Midbrain (tissue), 1 donor: Measurements from ENCODE around the gene WFIKKN2.

ENCODE experiments used
- DNase-seq: peaks from one replicate; lab custom pipeline; 2025; lab: John Stamatoyannopoulos, UW

The WFIKKN2 gene

GRCh38 chr17:50834429-50835300 is 721 bp upstream of the WFIKKN2 start:
- DNase-seq = no peak

DNA sequence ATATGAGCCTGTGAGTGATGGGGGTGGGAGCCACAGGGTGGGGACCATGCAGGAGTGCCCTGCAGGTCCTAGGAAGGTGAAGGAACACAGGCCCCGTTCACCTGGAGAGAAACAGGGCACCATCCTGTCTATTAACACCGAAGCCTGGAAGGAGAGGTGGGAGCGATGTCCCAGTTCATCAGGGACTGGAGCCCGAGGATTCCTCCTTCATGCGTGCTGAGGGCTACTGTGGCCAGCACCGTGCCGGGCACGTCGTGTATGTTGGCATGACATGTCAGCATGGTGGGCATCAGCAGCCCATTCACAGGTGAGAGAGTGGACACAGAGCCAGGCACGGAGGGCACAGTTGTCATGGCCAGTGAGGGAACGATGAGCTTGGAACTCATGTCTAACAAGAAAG is 1.4 kb downstream of the WFIKKN2 start:
- DNase-seq = no peak

DNA sequence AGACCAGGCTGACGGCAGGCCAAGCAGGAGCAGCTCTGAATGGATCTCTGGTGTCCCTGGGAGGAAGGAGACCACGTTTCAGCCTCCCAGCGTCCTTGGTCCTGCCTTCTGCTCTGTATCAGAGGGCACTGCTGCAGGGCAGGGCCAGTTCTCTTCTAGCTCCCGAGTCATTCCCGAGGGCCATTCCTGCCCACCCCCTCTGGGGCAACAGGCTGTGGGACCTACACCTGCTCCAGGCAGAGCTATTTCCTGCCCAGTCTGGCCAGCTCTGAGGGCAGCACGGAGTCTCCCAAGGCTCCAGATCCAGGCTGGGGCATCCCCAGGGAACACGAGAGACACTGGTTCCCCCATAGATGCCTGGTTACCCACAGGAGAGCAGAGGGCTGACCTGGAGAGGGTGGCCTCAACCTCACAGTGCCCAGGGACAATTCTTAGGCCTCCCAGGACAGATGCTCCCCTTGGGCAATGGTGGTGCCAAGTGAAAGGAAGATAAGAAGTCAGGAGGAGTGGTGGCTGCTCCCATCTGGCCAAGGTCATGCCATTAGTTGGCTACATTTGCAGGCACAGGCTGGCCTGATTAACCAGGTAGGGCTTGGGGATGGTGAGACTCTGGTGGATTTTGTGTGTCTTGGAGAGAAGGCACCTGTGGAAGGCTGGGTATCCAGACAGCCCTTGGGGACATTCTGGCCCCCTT is 2.0 kb downstream of the WFIKKN2 start:
- no peak for DNase-seq

DNA sequence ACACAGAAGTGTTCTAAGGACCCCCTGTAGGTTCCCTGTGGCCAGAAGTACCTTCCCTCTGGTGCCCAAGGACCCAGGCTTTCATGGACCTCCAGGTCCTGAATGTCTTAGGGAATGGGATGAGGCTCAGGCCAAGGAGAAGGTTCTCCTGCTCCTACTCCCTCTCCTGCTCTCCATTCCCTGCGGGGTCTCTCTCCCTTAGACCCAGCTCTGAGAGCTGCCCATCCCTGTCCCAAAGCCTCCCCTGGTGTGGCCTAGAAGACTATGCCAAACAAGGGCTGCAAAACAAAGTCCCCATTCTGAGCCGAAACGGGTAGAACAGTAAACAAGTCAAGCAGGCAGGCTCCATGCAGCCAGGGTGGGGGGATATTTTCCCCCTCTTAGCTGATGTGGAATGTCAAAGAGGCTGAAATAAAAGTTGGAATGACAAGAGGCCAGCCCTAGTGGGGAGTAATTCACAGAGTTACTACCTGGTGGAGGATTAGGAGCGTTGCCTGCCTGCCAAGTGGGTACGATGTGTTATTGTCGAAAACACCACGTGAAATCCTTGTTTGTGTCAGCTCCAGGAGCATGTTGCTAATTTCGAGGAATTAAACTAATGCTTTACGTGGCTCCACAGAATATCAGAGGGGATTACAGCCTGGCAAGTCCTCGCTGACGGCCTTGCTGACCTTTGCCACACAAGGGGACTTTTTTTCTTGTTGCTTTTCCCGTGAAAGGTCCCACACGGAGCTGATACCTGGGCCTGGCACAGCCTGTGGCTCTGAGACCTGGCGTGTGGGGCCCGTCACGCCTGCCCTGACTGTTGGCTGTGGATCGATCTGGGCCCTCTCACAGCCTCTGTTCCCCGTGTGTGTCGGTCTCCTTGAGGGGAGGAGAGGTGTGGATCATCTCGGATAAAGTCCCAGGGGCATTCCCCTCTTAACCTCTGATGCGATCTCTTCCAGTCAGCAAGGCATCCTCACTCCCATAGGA is 2.9 kb downstream of the WFIKKN2 start:
- DNase-seq = peak; percentile 64

- DNase-seq = no peak
Observed at GRCh38 chr17:50839591-50840310, 4.4 kb downstream of the WFIKKN2 start.

GRCh38 chr17:50840311-50840851 is 5.0 kb downstream of the WFIKKN2 start:
- no peak for DNase-seq

DNA sequence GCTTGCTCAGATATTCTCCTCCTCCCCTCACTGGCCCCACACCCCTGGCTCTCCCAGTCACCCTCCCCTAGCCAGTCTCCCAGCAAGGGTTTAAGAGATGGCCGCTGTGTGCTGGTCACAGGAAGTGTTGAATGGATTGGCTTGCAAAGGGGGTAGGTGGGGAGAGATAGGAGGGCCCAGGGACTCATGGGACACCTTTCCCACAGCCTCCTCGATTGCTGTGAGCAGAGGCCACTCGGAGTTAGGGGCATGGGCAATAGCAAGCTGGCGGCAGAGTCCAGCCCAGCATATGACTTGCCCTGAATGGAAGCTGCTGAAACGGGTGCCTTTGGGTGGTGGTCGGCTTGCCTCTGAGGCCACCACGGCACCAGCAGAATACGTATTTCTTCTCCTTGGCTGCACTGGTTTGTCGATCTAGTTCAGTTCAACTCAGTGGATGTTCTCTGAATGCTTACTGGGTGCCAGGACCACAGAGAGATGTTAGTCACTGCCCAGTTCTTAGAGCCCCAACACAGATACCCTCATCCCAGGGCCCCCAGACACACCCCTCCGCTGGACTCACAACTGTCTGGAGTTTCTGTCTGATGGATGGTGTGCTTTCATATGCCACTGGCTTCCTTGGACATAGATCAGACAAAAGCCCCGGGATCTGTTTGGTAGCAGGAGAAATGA is 6.0 kb downstream of the WFIKKN2 start:
- DNase-seq = no peak

- DNase-seq = peak; percentile 81
Observed at GRCh38 chr17:50841949-50842354, 6.6 kb downstream of the WFIKKN2 start.

DNA sequence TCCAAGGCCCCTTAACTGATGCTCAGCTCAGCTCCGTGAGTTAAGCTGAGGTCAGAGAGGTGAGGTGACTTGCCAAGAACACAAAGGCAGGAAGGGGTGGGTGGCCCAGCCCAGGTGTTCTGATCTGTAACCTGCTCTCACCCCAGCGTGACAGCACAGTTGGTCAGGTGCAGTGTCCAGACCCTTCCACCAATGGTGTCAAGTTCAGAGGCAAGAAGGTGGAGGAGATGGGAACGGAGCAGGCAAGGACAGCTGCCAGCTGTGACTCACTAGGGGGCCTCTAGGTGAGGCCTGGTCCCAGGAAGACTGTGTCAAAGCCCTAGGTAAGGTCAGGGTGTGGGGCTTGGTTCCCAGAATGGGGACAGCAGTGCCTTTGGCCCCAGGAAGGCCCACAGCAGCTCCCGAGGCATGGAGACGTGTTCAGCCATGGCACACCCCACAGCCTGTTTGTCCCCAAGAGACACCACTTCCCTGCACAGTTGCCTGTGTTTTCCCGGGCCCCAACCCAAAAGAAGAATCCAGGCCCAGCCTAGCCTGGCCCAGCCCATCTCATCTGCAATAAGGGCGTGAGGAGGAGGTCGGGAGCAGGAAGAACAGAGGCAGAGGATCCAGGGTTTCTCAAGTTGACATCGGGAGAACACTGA is 7.2 kb downstream of the WFIKKN2 start:
- DNase-seq = no peak

GRCh38 chr17:50843150-50843905 is 7.9 kb downstream of the WFIKKN2 start:
- DNase-seq = no peak

DNA sequence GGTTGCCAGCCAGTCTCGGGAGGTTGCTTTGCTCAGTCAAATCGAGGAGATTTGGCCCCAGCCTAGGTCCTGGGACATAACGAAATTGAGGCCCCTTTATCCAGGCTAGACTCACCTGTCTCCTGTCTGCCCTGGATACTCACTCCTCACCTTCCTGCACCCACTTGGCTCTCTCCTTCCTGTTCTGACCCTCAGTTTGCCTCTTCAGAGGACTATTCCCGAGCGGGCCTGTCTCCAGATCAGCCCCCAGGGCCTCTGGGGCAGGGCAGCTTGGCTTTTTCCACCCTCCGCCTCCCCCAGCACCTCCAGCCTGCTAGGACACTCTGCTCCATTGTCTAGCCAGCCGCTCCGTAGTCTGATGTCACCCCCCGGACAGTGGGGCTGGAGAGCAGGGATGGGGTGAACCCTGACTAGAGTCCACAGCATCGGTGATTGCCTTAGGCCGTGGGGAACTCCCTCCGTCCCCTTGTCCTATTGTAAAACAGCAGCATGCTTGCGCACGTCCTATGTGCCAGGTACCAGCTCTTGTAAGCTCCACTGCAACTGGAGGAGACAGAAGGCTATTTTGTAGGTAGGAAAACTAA is 8.8 kb downstream of the WFIKKN2 start:
- peak; percentile 22 for DNase-seq

DNA sequence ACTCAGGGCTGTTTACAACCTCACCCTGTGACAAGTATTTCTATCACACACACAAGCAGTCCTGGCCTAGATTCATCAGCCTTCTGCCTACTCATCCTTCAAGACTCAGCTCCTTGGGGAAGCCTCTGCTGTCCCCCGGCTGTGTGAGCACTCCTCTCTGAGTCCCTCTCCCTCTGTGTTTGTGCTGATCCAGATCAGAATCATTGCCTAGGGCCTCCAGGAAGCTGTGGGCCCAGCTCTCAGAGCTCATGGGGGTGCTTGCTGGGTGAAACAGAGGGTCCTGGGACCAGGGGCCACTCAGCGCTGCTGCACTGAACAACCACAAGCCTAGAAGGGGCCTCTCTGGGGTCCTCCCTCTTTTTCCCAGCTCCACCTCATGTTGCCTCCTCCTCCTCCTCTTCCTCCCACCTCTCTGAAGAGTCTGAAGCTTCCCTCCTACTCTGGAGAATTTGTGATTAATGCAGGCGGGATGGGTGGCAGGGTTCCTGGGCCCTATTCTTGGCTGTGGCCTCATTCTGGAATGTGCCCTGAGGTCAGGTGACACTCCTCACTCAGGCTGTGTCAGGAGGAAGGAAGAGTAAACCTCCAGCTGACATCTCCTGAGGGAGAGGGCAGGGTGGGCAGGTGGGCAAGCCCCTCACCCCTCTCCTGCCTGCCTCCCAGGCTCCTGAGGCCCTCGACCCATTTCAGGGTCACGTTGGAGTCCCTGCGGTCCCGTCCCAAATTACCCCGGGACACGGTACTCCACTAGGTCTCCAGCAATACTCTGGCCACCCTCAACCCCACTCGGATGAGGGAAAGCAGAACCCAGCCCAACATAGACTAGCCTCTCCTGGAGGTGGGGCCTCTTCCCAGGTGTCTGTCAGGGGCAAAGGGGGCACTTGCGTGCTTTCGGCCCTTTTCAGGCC is 10.1 kb downstream of the WFIKKN2 start:
- no peak for DNase-seq

DNA sequence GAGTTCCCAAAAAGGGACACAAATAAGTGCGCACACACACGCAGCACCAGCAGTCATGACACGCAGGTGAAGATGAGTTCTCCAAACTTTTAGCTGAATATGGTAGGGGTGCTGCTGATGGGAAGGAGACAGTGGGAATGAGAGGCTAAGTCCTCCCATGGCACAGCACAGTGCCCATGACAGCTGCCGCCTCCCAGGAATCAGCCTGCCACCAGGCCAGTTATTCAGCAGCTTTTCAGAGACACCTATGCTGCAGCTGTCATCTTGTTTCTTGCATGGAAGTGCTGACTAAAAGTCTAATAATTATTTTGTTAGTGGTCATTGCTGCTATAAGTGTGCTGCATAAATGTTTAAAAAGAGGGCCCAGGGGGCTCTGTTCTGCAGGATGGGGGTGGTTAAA is 12.2 kb downstream of the WFIKKN2 start:
- DNase-seq = no peak

DNA sequence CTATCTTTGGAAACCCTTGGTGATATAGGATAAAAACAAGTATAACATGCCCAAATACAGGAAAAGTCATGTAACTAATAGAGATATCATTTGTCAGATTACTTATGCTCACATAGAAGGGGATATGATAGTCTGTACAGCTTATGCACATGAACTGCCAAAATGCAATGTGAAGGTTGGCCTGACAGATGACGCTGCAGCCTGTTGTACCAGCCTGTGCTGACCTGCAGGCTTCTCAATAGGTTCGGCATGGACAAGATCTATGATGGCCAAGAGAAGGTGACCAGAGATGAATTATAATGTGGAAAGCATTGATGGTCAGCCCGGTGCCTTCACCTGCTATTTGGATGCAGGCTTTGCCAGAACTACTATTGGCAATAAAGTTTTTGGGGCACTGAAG is 12.7 kb downstream of the WFIKKN2 start:
- no peak for DNase-seq

GRCh38 chr17:50848711-50849110 is 13.3 kb downstream of the WFIKKN2 start:
- DNase-seq = no peak

DNA sequence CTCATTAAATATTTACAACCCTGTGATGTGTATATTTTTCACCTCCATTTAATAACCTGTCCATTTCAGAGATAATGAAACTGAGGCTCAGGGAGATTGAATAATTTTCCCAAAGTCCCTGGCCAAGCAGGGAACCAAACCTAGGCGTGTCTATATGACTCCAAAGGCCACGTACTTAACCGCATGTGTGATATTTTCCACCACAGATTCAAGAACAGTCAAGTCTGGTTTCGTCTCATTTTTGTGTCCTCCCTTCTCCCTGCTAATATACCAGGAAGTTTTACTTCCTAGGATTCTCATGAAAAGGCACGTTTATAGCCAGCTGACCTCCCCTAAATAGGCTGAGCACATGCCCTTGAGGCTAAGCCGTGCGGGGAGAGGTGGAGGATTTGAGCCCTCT is 15.3 kb downstream of the WFIKKN2 start:
- DNase-seq = no peak

DNA sequence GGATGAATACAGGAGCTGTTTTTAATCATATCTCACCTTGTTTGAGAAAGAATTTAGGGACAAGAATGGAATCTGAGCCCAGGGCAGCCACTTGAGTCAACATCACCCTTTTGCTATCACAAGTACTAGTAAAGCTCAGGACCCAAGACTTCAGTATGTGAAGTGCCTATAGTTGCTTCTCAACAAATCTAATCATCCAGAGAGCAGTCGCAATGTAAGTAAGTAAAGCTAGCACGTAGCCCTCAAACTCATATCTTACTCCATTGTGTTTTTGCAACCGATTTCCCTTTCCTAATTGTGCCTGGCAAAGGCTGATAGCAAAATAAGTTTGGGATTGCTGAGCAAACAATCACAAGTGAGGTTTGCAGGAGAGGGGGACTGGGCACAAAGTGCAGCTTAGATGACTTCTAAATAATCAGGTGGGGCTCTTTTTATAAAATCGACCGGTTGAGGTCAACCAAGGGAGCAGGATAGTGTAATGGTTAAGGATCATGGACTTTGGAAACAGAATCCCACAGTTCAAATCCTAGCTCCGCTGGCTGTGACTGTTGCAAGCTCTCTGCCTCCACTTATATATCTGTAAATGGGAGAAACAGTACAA is 17.7 kb downstream of the WFIKKN2 start:
- DNase-seq = no peak

GRCh38 chr17:50853781-50854180 is 18.4 kb downstream of the WFIKKN2 start:
- no peak for DNase-seq
